Cerebellar nuclear complex (tissue), 1 donor: Measurements from ENCODE around the gene CTLA4.

ENCODE experiments used
- DNase-seq, 2 experiments: peaks; one replicate each; lab custom pipeline; 2025; lab: John Stamatoyannopoulos, UW

Gene CTLA4

GRCh38 chr2:203867561-203868200, at the start of gene CTLA4:
CTLA4 (plus strand) TSS chr2:203867771; CDS start chr2:203867943, 172 bp downstream.
- no peak for DNase-seq

GRCh38 chr2:203818656-203819055, 48.9 kb upstream of the CTLA4 start:
- no peak for DNase-seq

GRCh38 chr2:203819434-203820133, 48.0 kb upstream of the CTLA4 start:
- DNase-seq, result no peak

GRCh38 chr2:203820969-203821368, 46.6 kb upstream of the CTLA4 start:
- DNase-seq, result no peak

GRCh38 chr2:203822240-203822639, 45.3 kb upstream of the CTLA4 start:
- DNase-seq, result no peak

GRCh38 chr2:203823173-203823572, 44.4 kb upstream of the CTLA4 start:
- DNase-seq, result no peak

GRCh38 chr2:203824057-203824456, 43.5 kb upstream of the CTLA4 start:
- no peak for DNase-seq

- DNase-seq, result no peak
Measured at GRCh38 chr2:203824603-203825002, 43.0 kb upstream of the CTLA4 start.

- no peak for DNase-seq
Measured at GRCh38 chr2:203826704-203827103, 40.9 kb upstream of the CTLA4 start.

GRCh38 chr2:203830304-203831055, 37.1 kb upstream of the CTLA4 start:
- no peak for DNase-seq

- DNase-seq, result no peak
Measured at GRCh38 chr2:203835420-203835819, 32.2 kb upstream of the CTLA4 start.

GRCh38 chr2:203835892-203836800, 31.4 kb upstream of the CTLA4 start:
- no peak for DNase-seq

- DNase-seq, result no peak
Measured at GRCh38 chr2:203840655-203841205, 26.8 kb upstream of the CTLA4 start.

- no peak for DNase-seq
Measured at GRCh38 chr2:203841654-203842053, 25.9 kb upstream of the CTLA4 start.

GRCh38 chr2:203842373-203842772, 25.2 kb upstream of the CTLA4 start:
- no peak for DNase-seq

GRCh38 chr2:203846490-203847105, 21.0 kb upstream of the CTLA4 start:
- no peak for DNase-seq

- DNase-seq, result no peak
Measured at GRCh38 chr2:203849010-203849409, 18.6 kb upstream of the CTLA4 start.

GRCh38 chr2:203852760-203853159, 14.8 kb upstream of the CTLA4 start:
- no peak for DNase-seq

- DNase-seq, result no peak
Measured at GRCh38 chr2:203853271-203853670, 14.3 kb upstream of the CTLA4 start.

- no peak for DNase-seq
Measured at GRCh38 chr2:203853722-203854121, 13.8 kb upstream of the CTLA4 start.

- DNase-seq, result no peak
Measured at GRCh38 chr2:203855274-203855673, 12.3 kb upstream of the CTLA4 start.
